Kidney (tissue), 14 donors: ENCODE measurements around the gene OR13A1. TPM values are rescaled to one million over a fixed set of nuclear protein-coding genes. Genes with fewer than 3 reads are reported as not detected.
"Not testable (repeated sequence)": the region's sequence is repeated elsewhere in the genome, so short reads cannot be mapped to it uniquely, and the experiment has no call there.

ENCODE experiments used
- DNase-seq, 5 donors: peaks; one replicate each; pipeline ENCODE4 v3.0.0-alpha.2; 2013 to 2020
- FAIRE-seq: peaks from 2 replicates; lab custom pipeline; 2012; peaks lifted over from hg19 to GRCh38; lab: Jason Lieb, UNC
- H3K27ac ChIP-seq, 2 donors: one replicate each; pipeline ENCODE4 v1.7.0; 2013; ENCODE audit warnings: low read depth in 2 of 2, low read length in 2 of 2, inconsistent platforms in 1 of 2
- H3K27me3 ChIP-seq: one replicate; pipeline ENCODE4 v1.7.1; 2013; ENCODE audit warnings: low read length, inconsistent platforms; ENCODE audit not compliant: control insufficient read depth, insufficient read depth
- H3K36me3 ChIP-seq, 3 donors: one replicate each; pipeline versions ENCODE4 v1.7.0 to v1.7.1; 2013; ENCODE audit warnings: low read length in 3 of 3, control low read depth in 1 of 3, inconsistent platforms in 1 of 3; ENCODE audit not compliant: insufficient read depth in 3 of 3, control insufficient read depth in 2 of 3
- H3K4me1 ChIP-seq, 3 donors: one replicate each; pipeline versions ENCODE4 v1.7.0 to v1.7.1; 2013; ENCODE audit warnings: low read length in 3 of 3, inconsistent platforms in 1 of 3, low read depth in 1 of 3; ENCODE audit not compliant: control insufficient read depth in 2 of 3, insufficient read depth in 2 of 3
- H3K4me3 ChIP-seq, 3 donors: one replicate each; pipeline versions ENCODE4 v1.7.0 to v1.8.1; 2013; ENCODE audit warnings: low read length in 3 of 3, control low read depth in 1 of 3, inconsistent platforms in 1 of 3
- H3K9ac ChIP-seq, 3 donors: one replicate each; pipeline versions ENCODE4 v1.7.0 to v1.7.1; 2013; ENCODE audit warnings: low read length in 3 of 3, control low read depth in 1 of 3, inconsistent platforms in 1 of 3
- H3K9me3 ChIP-seq, 3 donors: one replicate each; pipeline versions ENCODE4 v1.7.0 to v1.7.1; 2013; ENCODE audit warnings: low read length in 3 of 3, control low read depth in 1 of 3, inconsistent platforms in 1 of 3; ENCODE audit not compliant: control insufficient read depth in 2 of 3, insufficient read depth in 1 of 3
- intact Hi-C: fragments of 100-400 bp; cut with DNase I; formaldehyde crosslinking; loops from one replicate; pipeline ENCODE4 v1.11.1; 2022
- polyA plus RNA-seq: library from polyadenylated mRNA; stranded (reverse); fragments of 350-450 nt; fragmentation: Illumina TruSeq; extraction: RNeasy Lipid Tissue Mini Kit (QIAGEN cat#74804); gene quantifications from one replicate; pipeline ENCODE4 v1.2.3, GENCODE V29; 2014; ENCODE audit warnings: low read depth, low replicate concordance; ENCODE audit not compliant: insufficient read depth
- total RNA-seq: library from RNA; stranded (reverse); fragmentation: NEBNext Ultra II Directional; extraction: Animal tissue kit (Norgen Biotek cat#: 25700); gene quantifications from one replicate; pipeline ENCODE4 v1.2.1, GENCODE V29; 2021
- TF ChIP-seq, protein P1 (sequence below): IDR thresholded peaks from 3 replicates; pipeline ENCODE4 v1.5.1; 2012; ENCODE audit warnings: mild to moderate bottlenecking, moderate library complexity, borderline replicate concordance; ENCODE audit not compliant: insufficient read depth; ENCODE audit errors: extremely low read depth
- donor health status: control.
- donor health status: control.
- donor health status: control.
- donor health status: control.
- donor health status: control.
- donor health status: DM: yes; HTN: yes; CAD: no.
- donor health status: Normal renal cell carcinoma (clear cell type).

OR13A1 gene
- total and polyA plus RNA-seq, 2 donors from 2014 or later, result not detected

DNA sequence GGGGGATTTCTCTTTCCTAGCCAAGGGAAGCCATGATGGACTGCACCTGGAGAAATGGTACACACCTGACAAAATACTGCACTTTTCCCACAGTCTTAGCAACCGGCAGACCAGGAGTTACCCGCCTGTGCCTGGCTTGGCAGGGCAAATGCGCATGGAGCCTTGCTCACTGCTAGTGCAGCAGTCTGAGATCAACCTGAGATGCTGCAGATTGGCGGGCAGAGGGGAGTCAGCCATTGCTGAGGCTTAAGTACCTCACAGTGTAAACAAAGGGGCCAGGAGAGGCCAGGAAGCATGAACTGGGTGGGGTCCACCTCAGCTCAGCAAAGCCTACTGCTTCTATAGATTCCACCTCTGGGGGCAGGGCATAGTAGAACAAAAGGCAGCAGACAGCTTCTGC, 49.4 kb downstream of the OR13A1 start:
- TF ChIP-seq, protein P1, sequence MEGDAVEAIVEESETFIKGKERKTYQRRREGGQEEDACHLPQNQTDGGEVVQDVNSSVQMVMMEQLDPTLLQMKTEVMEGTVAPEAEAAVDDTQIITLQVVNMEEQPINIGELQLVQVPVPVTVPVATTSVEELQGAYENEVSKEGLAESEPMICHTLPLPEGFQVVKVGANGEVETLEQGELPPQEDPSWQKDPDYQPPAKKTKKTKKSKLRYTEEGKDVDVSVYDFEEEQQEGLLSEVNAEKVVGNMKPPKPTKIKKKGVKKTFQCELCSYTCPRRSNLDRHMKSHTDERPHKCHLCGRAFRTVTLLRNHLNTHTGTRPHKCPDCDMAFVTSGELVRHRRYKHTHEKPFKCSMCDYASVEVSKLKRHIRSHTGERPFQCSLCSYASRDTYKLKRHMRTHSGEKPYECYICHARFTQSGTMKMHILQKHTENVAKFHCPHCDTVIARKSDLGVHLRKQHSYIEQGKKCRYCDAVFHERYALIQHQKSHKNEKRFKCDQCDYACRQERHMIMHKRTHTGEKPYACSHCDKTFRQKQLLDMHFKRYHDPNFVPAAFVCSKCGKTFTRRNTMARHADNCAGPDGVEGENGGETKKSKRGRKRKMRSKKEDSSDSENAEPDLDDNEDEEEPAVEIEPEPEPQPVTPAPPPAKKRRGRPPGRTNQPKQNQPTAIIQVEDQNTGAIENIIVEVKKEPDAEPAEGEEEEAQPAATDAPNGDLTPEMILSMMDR, result no peak
- Histone ChIP-seq H3K27ac (no peak overlapping the region), H3K27me3 (no peaks in the 10 kb centered on the region), H3K4me1 (no peaks in the 10 kb centered on the region), H3K4me3 (no peak overlapping the region), H3K9ac (no peak overlapping the region), H3K9me3 (peaks cover 0 to 2% (median 0%) of the 10 kb centered on the region in 3 donors), H3K36me3 (no peaks in the 10 kb centered on the region)
- intact Hi-C loops, result no loop called here
- FAIRE-seq, result no peak
- no peak for DNase-seq

DNA sequence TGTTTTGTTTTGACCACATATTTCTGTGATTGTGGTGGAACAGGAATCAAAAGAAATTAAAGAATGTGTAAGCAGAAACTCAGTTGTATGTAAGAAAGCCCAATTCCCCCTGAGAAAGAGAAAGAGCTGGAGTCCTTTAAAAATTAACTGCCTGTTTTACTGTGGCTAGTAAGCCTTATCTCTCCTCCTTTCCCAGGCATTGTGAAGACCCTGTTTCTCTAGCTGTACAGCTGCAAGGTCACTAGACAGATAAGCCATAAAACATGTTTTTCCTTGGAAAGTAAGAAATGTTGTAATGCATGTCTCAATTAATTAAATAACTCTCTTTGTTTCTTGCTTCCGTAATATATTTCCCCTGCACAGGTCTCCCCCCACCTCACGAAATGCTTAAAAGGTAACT, 53.5 kb downstream of the OR13A1 start:
- intact Hi-C loops, result no loop called here
- Histone ChIP-seq H3K27me3 (no peaks in the 10 kb centered on the region), H3K9ac (no peak overlapping the region), H3K27ac (no peak overlapping the region), H3K4me1 (no peaks in the 10 kb centered on the region), H3K9me3 (peaks cover 0 to 2% (median 0%) of the 10 kb centered on the region in 3 donors), H3K36me3 (no peaks in the 10 kb centered on the region), H3K4me3 (no peak overlapping the region)
- DNase-seq, result no peak
- FAIRE-seq, result no peak
- TF ChIP-seq, protein P1, result no peak

DNA sequence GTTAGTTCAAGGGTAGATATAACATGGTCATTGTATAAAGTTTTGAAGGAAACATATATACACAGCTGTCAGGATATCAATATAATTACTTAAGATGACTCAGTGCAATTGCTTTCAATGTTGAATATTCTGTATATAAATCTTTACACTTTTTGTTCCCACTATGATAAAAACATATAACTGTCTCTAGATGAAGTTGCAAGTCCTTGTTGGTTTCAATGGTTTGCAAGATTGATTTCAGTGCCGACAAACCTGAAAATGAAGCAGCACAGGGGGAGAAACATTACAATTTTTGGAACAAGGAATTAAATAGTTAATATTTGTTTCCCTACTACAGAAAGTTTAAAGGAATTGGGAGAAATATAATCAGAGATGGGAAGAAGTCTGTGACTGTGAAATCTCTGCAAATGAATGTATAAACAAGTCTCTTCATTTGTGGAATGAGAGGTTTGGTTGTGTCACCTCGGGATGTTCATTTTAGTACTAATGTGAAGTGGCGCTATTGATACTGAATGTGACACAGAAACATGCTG, 54.1 kb downstream of the OR13A1 start:
- Histone ChIP-seq H3K27ac (no peak overlapping the region), H3K9me3 (peaks cover 0 to 2% (median 0%) of the 10 kb centered on the region in 3 donors), H3K4me3 (no peak overlapping the region), H3K9ac (no peak overlapping the region), H3K4me1 (no peaks in the 10 kb centered on the region), H3K36me3 (no peaks in the 10 kb centered on the region), H3K27me3 (no peaks in the 10 kb centered on the region)
- FAIRE-seq, result no peak
- intact Hi-C loops, result no loop called here
- TF ChIP-seq, protein P1, result no peak
- no peak for DNase-seq

DNA sequence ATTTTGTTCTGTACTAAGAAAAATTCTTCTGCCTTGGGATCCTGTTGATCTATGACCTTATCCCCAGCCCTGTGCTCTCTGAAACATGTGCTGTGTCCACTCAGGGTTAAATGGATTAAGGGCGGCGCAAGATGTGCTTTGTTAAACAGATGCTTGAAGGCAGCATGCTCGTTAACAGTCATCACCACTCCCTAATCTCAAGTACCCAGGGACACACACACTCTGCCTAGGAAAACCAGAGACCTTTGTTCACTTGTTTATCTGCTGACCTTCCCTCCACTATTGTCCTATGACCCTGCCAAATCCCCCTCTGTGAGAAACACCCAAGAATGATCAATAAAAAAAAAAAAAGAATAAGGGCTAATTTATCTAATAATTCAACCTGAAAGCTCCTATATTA, 54.8 kb downstream of the OR13A1 start:
- H3K9me3 ChIP-seq, DNase-seq, H3K9ac ChIP-seq, H3K4me1 ChIP-seq, H3K4me3 ChIP-seq, H3K36me3 ChIP-seq, H3K27me3 ChIP-seq, intact Hi-C loops, H3K27ac ChIP-seq, FAIRE-seq: not testable (repeated sequence)

DNA sequence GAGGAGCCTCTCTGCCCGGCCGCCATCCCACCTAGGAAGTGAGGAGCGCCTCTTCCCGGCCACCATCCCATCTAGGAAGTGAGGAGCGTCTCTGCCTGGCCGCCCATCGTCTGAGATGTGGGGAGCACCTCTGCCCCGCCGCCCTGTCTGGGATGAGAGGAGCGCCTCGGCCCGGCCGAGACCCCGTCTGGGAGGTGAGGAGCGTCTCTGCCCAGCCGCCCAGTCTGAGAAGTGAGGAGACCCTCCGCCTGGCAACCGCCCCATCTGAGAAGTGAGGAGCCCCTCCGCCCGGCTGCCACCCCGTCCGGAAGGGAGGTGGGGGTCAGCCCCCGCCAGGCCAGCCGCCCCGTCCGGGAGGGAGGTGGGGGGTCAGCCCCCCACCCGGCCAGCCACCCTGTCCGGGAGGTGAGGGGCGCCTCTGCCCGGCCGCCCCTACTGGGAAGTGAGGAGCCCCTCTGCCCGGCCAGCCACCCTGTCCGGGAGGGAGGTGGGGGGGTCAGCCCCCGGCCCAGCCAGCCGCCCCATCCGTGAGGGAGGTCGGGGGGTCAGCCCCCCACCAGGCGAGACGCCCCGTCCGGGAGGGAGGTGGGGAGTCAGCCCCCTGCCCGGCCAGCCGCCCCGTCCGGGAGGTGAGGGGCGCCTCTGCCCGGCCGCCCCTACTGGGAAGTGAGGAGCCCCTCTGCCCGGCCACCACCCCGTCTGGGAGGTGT, 55.5 kb downstream of the OR13A1 start:
- H3K4me1 ChIP-seq, H3K4me3 ChIP-seq, H3K9ac ChIP-seq, H3K9me3 ChIP-seq, H3K27me3 ChIP-seq, intact Hi-C loops, FAIRE-seq, H3K27ac ChIP-seq, H3K36me3 ChIP-seq, DNase-seq: not testable (repeated sequence)
